Measurements from ENCODE around the gene JMJD6. TPM values are rescaled to one million over a fixed set of nuclear protein-coding genes. Genes with fewer than 3 reads are reported as not detected.

JMJD6 gene
- total and polyA plus RNA-seq, 2 of the 8 experiments (the other 6 are each of a cell fraction or from before 2014, with no cell fraction given), result 8.6 to 18.6 TPM

DNA sequence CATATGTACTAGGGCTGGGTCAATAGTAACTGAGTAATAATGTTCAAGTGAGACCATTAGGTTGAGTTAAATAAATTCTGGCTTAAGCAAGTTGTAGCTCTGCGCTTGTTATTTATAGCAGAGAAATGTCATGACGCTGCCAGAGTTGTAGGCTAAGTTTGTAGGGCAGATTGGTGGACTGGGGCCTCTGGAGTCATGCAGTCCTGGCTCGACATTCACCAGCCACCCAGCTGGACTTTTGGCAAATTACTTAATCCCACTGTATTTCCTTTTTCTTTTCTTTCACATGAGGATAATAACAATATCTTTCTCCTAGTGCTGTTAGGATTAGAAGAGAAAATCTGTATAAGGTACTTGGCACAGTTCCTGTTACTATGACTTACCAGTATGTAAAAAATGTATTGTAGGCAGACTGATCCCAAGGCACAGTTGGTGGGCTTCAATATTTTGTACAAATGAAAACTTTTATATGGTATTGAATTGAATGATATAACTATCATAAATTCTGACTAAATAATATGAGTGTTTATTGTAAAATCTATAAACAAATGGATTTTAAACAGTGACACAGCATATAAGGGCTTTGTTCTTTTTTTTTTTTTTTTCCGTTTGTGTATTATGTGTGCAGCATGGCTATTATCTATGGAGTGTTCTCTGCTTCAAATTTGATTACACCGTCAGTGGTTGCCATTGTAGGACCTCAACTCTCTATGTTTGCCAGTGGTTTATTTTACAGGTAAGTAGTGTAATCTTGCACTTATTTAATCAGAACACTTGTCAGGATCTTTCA lies 14.1 kb upstream of the JMJD6 start:
- whole genome bisulfite sequencing, 2 experiments (ENCODE audit: extremely low coverage in 1 of 2, insufficient coverage in 1 of 2, insufficient read length in 1 of 2, insufficient replicate concordance in 2 of 2, low coverage in 1 of 2, low lambda C conversion rate in 2 of 2, missing lambda C conversion rate in 1 of 2), result 89% methylated on average over 5 of the region's 5 CpGs; no CpG with 5 or more reads in 1 of the 2 experiments
- H2BK5ac ChIP-seq (ENCODE audit: low read depth, low read length), result no peak overlapping the region
- H2AFZ ChIP-seq (ENCODE audit: low read length), result no peak overlapping the region
- H3K4ac ChIP-seq (replicated peaks; ENCODE audit: insufficient read length, low read depth, low read length), result no peak overlapping the region
- H3K9me3 ChIP-seq (ENCODE audit: insufficient read depth in 2 of 2, low read depth in 1 of 2, low read length in 1 of 2), result no peaks in the 10 kb centered on the region
- H3K27ac ChIP-seq (ENCODE audit: low read depth, low read length), result no peak overlapping the region
- H3K4me3 ChIP-seq (ENCODE audit: extremely low read depth in 1 of 4, insufficient read depth in 2 of 4, low read depth in 3 of 4, low read length in 4 of 4), result no peak overlapping the region
- H4K91ac ChIP-seq (replicated peaks; ENCODE audit: insufficient read length, low read length), result no peak overlapping the region
- no peak overlapping the region for H3K18ac ChIP-seq (ENCODE audit: extremely low read depth, low read length)
- H3K14ac ChIP-seq (ENCODE audit: insufficient read length), result no peak overlapping the region
- no peak overlapping the region for H2BK120ac ChIP-seq (replicated peaks; ENCODE audit: low read depth, low read length)
- DNase-seq (ENCODE audit: low read depth in 1 of 2, low spot score in 2 of 2) (no peak), FAIRE-seq (no peak)
- H3K23me2 ChIP-seq (ENCODE audit: low read depth, low read length), result peaks cover 8% of the 10 kb centered on the region; the same call in 1 of the 2 replicates
- peaks cover 0 to 7% (median 3%) of the 10 kb centered on the region in 4 experiments; a peak in 5 of 7 replicates for H3K4me1 ChIP-seq (replicated peaks in 1 of 4; ENCODE audit: control insufficient read depth in 3 of 4, insufficient read depth in 4 of 4, low read length in 3 of 4)
- no peaks in the 10 kb centered on the region for H3K27me3 ChIP-seq (replicated peaks in 1 of 4; ENCODE audit: control insufficient read depth in 3 of 4, extremely low read depth in 1 of 4, insufficient read depth in 3 of 4, low read length in 3 of 4)
- no peak overlapping the region for H3K23ac ChIP-seq (ENCODE audit: insufficient read length)
- H4K5ac ChIP-seq (ENCODE audit: insufficient read length, low read depth, low read length), result no peak overlapping the region
- H3K79me1 ChIP-seq (ENCODE audit: low read depth, low read length), result no peaks in the 10 kb centered on the region
- H3K79me2 ChIP-seq (ENCODE audit: control insufficient read depth in 1 of 2, insufficient read depth in 2 of 2, low read length in 2 of 2), result peaks cover 15 to 31% of the 10 kb centered on the region in 2 experiments
- H2AK5ac ChIP-seq (ENCODE audit: low read depth, low read length), result no peak overlapping the region
- no peak overlapping the region for H2BK15ac ChIP-seq (ENCODE audit: low read length)
- no peak overlapping the region for H3K9ac ChIP-seq (replicated peaks in 1 of 4; ENCODE audit: extremely low read depth in 1 of 4, low read depth in 3 of 4, low read length in 3 of 4)
- CTCF ChIA-PET (ENCODE audit: partially characterized antibody), result interaction anchor here (0.6 to 1.5 kb wide), 4 partner anchors 25 to 1286 kb away, joined by 3 to 6 read pairs (median 4); no protein-coding TSS in a partner anchor
- H4K8ac ChIP-seq (ENCODE audit: extremely low read depth, insufficient read depth, low read length), result no peak overlapping the region
- POLR2A ChIA-PET (ENCODE audit: partially characterized antibody), result interaction anchor here (0.6 to 9.2 kb wide), 2 partner anchors 15 to 143 kb away, joined by 3 to 181 read pairs; partner anchors contain the start of genes JMJD6 and METTL23
- no peak overlapping the region for H3K56ac ChIP-seq (replicated peaks; ENCODE audit: insufficient read length, low read depth, low read length)
- H4K20me1 ChIP-seq (replicated peaks in 1 of 2; ENCODE audit: control insufficient read depth in 1 of 2, insufficient read depth in 2 of 2, low read length in 2 of 2), result peaks cover 5 to 8% of the 10 kb centered on the region in 2 experiments
- peaks cover 3 to 29% (median 14%) of the 10 kb centered on the region in 4 experiments; a peak in 7 of 8 replicates for H3K36me3 ChIP-seq (ENCODE audit: control insufficient read depth in 2 of 4, insufficient read depth in 4 of 4, low read length in 3 of 4)
- H2BK20ac ChIP-seq (ENCODE audit: low read length), result no peak overlapping the region
- no peak overlapping the region for H3K4me2 ChIP-seq (ENCODE audit: insufficient read depth in 1 of 2, low read depth in 2 of 2, low read length in 2 of 2)
- no peak overlapping the region for H2BK12ac ChIP-seq (ENCODE audit: low read depth, low read length)
- no peak for TF ChIP-seq POLR2AphosphoS5 (IDR thresholded peaks at IDR 0.05; ENCODE audit: low read depth, low read length)
- no peak for TF ChIP-seq HDAC2 (IDR thresholded peaks at IDR 0.05; ENCODE audit: borderline replicate concordance in 1 of 2, low read depth in 2 of 2, low read length in 2 of 2)
- TF ChIP-seq, protein P1, sequence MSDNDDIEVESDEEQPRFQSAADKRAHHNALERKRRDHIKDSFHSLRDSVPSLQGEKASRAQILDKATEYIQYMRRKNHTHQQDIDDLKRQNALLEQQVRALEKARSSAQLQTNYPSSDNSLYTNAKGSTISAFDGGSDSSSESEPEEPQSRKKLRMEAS (IDR thresholded peaks at IDR 0.05), result no peak
- TF ChIP-seq FOSL1 (IDR thresholded peaks at IDR 0.05; ENCODE audit: insufficient read depth, low read depth, low read length), result no peak
- no peak for TF ChIP-seq CHD2 (IDR thresholded peaks at IDR 0.05; ENCODE audit: low read length)
- TF ChIP-seq NRF1 (IDR thresholded peaks at IDR 0.05; ENCODE audit: low read depth, low read length), result no peak
- no peak for TF ChIP-seq SP4 (IDR thresholded peaks at IDR 0.05; ENCODE audit: low read length)
- TF ChIP-seq GABPA (IDR thresholded peaks at IDR 0.05; ENCODE audit: borderline replicate concordance, insufficient read depth, low read length), result no peak
- no peak for TF ChIP-seq SIRT6 (IDR thresholded peaks at IDR 0.05; ENCODE audit: low read length)

Data from H1 (cell line).